Common myeloid progenitor, CD34-positive (primary cell): ENCODE measurements around the gene SLC9A6.

Source experiments
- CTCF ChIA-PET: fragments of 350-600 bp; sonication (Branson Sonifier 250); formaldehyde crosslinking; loops from one replicate; lab custom pipeline; 2021; ENCODE audit warnings: antibody characterized with exemption; lab: Charles Lee
- POLR2A ChIA-PET: fragments of 350-600 bp; sonication (Branson Sonifier 250); formaldehyde crosslinking; loops from one replicate; lab custom pipeline; 2021; ENCODE audit warnings: antibody characterized with exemption; lab: Charles Lee
- DNase-seq, 3 donors: peaks; one replicate each; pipeline versions ENCODE4 v3.0.0 to v3.0.0-alpha.2; 2013
- H3K27ac ChIP-seq, 2 experiments: 1 replicate in 1 of 2; 2 replicates in 1 of 2; pipeline ENCODE4 v1.7.0; 2013; ENCODE audit warnings: inconsistent platforms in 2 of 2, low read length in 2 of 2, mild to moderate bottlenecking in 2 of 2, low read depth in 1 of 2, moderate library complexity in 1 of 2; ENCODE audit not compliant: severe bottlenecking in 2 of 2, insufficient read depth in 1 of 2, poor library complexity in 1 of 2
- H3K27me3 ChIP-seq, 5 experiments: replicated peaks in 2 of 5; 1 replicate in 3 of 5; 2 replicates in 2 of 5; pipeline versions ENCODE4 v1.6.1 to v1.7.0; 2013; ENCODE audit warnings: low read length in 4 of 5, mild to moderate bottlenecking in 2 of 5, moderate library complexity in 2 of 5, inconsistent platforms in 1 of 5; ENCODE audit not compliant: insufficient read depth in 5 of 5, control insufficient read depth in 4 of 5
- H3K36me3 ChIP-seq, 4 experiments: 1 replicate in 2 of 4; 2 replicates in 2 of 4; pipeline versions ENCODE4 v1.6.1 to v1.7.0; 2013; ENCODE audit warnings: low read length in 3 of 4, control low read depth in 1 of 4, mild to moderate bottlenecking in 1 of 4; ENCODE audit not compliant: control insufficient read depth in 4 of 4, insufficient read depth in 4 of 4
- H3K4me1 ChIP-seq, 4 experiments: 1 replicate in 3 of 4; 2 replicates in 1 of 4; pipeline versions ENCODE4 v1.6.1 to v1.7.1; 2013; ENCODE audit warnings: low read length in 3 of 4, mild to moderate bottlenecking in 3 of 4, control low read depth in 1 of 4, inconsistent platforms in 1 of 4, moderate library complexity in 1 of 4; ENCODE audit not compliant: control insufficient read depth in 4 of 4, insufficient read depth in 4 of 4; ENCODE audit errors: control extremely low read depth in 1 of 4
- H3K4me3 ChIP-seq, 7 experiments: 1 replicate in 4 of 7; 2 replicates in 3 of 7; pipeline versions ENCODE4 v1.5.1 to v1.7.0; 2013; ENCODE audit warnings: mild to moderate bottlenecking in 7 of 7, low read length in 6 of 7, moderate library complexity in 6 of 7, inconsistent platforms in 2 of 7, low read depth in 2 of 7, control low read depth in 1 of 7; ENCODE audit not compliant: insufficient read depth in 4 of 7, control insufficient read depth in 1 of 7; ENCODE audit errors: extremely low read depth in 1 of 7
- H3K9me3 ChIP-seq, 5 experiments: 1 replicate in 4 of 5; 2 replicates in 1 of 5; pipeline versions ENCODE4 v1.6.1 to v1.7.1; 2013; ENCODE audit warnings: low read length in 4 of 5, mild to moderate bottlenecking in 2 of 5, inconsistent platforms in 1 of 5, low read depth in 1 of 5, moderate library complexity in 1 of 5; ENCODE audit not compliant: control insufficient read depth in 4 of 5, insufficient read depth in 2 of 5; ENCODE audit errors: control extremely low read depth in 1 of 5
- WGBS: methylation state at CpG from one replicate; pipeline ENCODE4 v1.1.5; 2013; ENCODE audit not compliant: insufficient coverage; 5-methylcytosine and 5-hydroxymethylcytosine counted together

The SLC9A6 gene

GRCh38 chrX:136035663-136036062, 50.4 kb downstream of the SLC9A6 start:
- no peak for DNase-seq
- POLR2A ChIA-PET, result no interaction called here
- H3K4me3 ChIP-seq, result no peak overlapping the region
- H3K4me1 ChIP-seq, result no peaks in the 10 kb centered on the region
- CTCF ChIA-PET, result interaction anchor here (0.8 to 1.5 kb wide), 3 partner anchors 8 to 128 kb away, joined by 3 to 7 read pairs (median 3); no protein-coding TSS in a partner anchor
- peaks cover 0 to 3% (median 0%) of the 10 kb centered on the region in 5 experiments for H3K27me3 ChIP-seq
- H3K9me3 ChIP-seq, result no peaks in the 10 kb centered on the region
- H3K36me3 ChIP-seq, result peaks cover 0 to 2% (median 0%) of the 10 kb centered on the region in 4 experiments
- no CpG with 5 or more reads among the region's 1 CpG for WGBS
- H3K27ac ChIP-seq, result no peak overlapping the region

GRCh38 chrX:136039485-136039884, 54.2 kb downstream of the SLC9A6 start:
- peaks cover 0 to 9% (median 0%) of the 10 kb centered on the region in 5 experiments for H3K27me3 ChIP-seq
- H3K36me3 ChIP-seq, result peaks cover 0 to 10% (median 5%) of the 10 kb centered on the region in 4 experiments
- no peak overlapping the region for H3K4me3 ChIP-seq
- H3K27ac ChIP-seq, result no peak overlapping the region
- CTCF ChIA-PET, result no interaction called here
- no peak for DNase-seq
- POLR2A ChIA-PET, result no interaction called here
- no peaks in the 10 kb centered on the region for H3K9me3 ChIP-seq
- H3K4me1 ChIP-seq, result no peaks in the 10 kb centered on the region

GRCh38 chrX:136039968-136040367, 54.7 kb downstream of the SLC9A6 start:
- ChIA-PET CTCF (no interaction called here), POLR2A (no interaction called here)
- DNase-seq, result no peak
- 90% methylated on average over 2 of the region's 7 CpGs for WGBS
- Histone ChIP-seq H3K9me3 (no peaks in the 10 kb centered on the region), H3K4me3 (no peak overlapping the region), H3K27ac (no peak overlapping the region), H3K27me3 (peaks cover 0 to 9% (median 0%) of the 10 kb centered on the region in 5 experiments), H3K4me1 (no peaks in the 10 kb centered on the region), H3K36me3 (peaks cover 0 to 10% (median 5%) of the 10 kb centered on the region in 4 experiments)

GRCh38 chrX:136041254-136041812, 56.1 kb downstream of the SLC9A6 start:
- WGBS, result 82% methylated on average over 5 of the region's 7 CpGs
- no peak for DNase-seq

GRCh38 chrX:136045008-136045407, 59.8 kb downstream of the SLC9A6 start:
- H3K9me3 ChIP-seq, result no peaks in the 10 kb centered on the region
- no peak overlapping the region for H3K27ac ChIP-seq
- no peaks in the 10 kb centered on the region for H3K4me1 ChIP-seq
- 88% methylated on average over 3 of the region's 5 CpGs for WGBS
- H3K27me3 ChIP-seq, result peaks cover 0 to 9% (median 0%) of the 10 kb centered on the region in 5 experiments
- ChIA-PET POLR2A (no interaction called here), CTCF (interaction anchor here (1.0 to 1.8 kb wide), 2 partner anchors 10 to 110 kb away, joined by 3 to 6 read pairs; no protein-coding TSS in a partner anchor)
- no peak overlapping the region for H3K4me3 ChIP-seq
- DNase-seq, result no peak
- H3K36me3 ChIP-seq, result peaks cover 2 to 10% (median 4%) of the 10 kb centered on the region in 4 experiments

More at GRCh38 chrX:136041254-136041812, 56.1 kb downstream of the SLC9A6 start:
- H3K4me1 ChIP-seq, result no peaks in the 10 kb centered on the region
- peaks cover 0 to 10% (median 5%) of the 10 kb centered on the region in 4 experiments for H3K36me3 ChIP-seq
- no peak overlapping the region for H3K4me3 ChIP-seq
- POLR2A ChIA-PET, result no interaction called here
- CTCF ChIA-PET, result interaction anchor here (1.4 kb wide), 1 partner anchor 125 kb away, joined by 3 read pairs; no protein-coding TSS in a partner anchor
- H3K9me3 ChIP-seq, result no peaks in the 10 kb centered on the region
- H3K27me3 ChIP-seq, result peaks cover 0 to 9% (median 0%) of the 10 kb centered on the region in 5 experiments
- no peak overlapping the region for H3K27ac ChIP-seq

GRCh38 chrX:136046295-136047015, 61.2 kb downstream of the SLC9A6 start:
- no peak for DNase-seq
- WGBS, result 81% methylated on average over 9 of the region's 13 CpGs
- H3K4me1 ChIP-seq, result no peaks in the 10 kb centered on the region
- no peaks in the 10 kb centered on the region for H3K9me3 ChIP-seq
- ChIA-PET POLR2A (interaction anchor here (1.6 kb wide), 1 partner anchor 10 kb away, joined by 4 read pairs; no protein-coding TSS in a partner anchor), CTCF (interaction anchor here (1.0 kb wide), 1 partner anchor 19 kb away, joined by 3 read pairs; no protein-coding TSS in a partner anchor)
- H3K27ac ChIP-seq, result no peak overlapping the region
- peaks cover 0 to 2% (median 0%) of the 10 kb centered on the region in 5 experiments for H3K27me3 ChIP-seq
- H3K4me3 ChIP-seq, result no peak overlapping the region
- H3K36me3 ChIP-seq, result peaks cover 2 to 8% (median 4%) of the 10 kb centered on the region in 4 experiments
